HEK293T (cell line): ENCODE data around the gene SENP5.

Experiments used
- CTCF ChIA-PET: fragments of 350-600 bp; formaldehyde crosslinking; extraction: SDS; loops from one replicate; lab custom pipeline; 2021; ENCODE audit warnings: antibody characterized with exemption, inconsistent platforms; lab: Yijun Ruan, JAX
- POLR2A ChIA-PET: fragments of 350-600 bp; formaldehyde crosslinking; extraction: SDS; loops from one replicate; lab custom pipeline; 2020; ENCODE audit warnings: antibody characterized with exemption, inconsistent platforms; lab: Yijun Ruan, JAX
- DNase-seq: peaks from one replicate; pipeline ENCODE4 v3.0.0; 2012; ENCODE audit warnings: mixed read lengths; ENCODE audit errors: extremely low spot score
- ARNT ChIP-seq: fragments of 450-650 bp; IDR thresholded peaks from 2 replicates; pipeline ENCODE4 v1.6.1; 2017; ENCODE audit warnings: mild to moderate bottlenecking
- BHLHE40 ChIP-seq: fragments of 450-650 bp; IDR thresholded peaks from 2 replicates; pipeline ENCODE4 v1.6.1; 2016; ENCODE audit warnings: mild to moderate bottlenecking, moderate library complexity, borderline replicate concordance
- CTBP1 ChIP-seq: fragments of 450-650 bp; IDR thresholded peaks from 2 replicates; pipeline ENCODE4 v1.6.1; 2016; ENCODE audit warnings: borderline replicate concordance
- ELF4 ChIP-seq: fragments of 450-650 bp; IDR thresholded peaks from 2 replicates; pipeline ENCODE4 v1.6.1; 2017; ENCODE audit warnings: antibody characterized with exemption
- FOXA1 ChIP-seq: fragments of 450-650 bp; IDR thresholded peaks from 2 replicates; pipeline ENCODE4 v1.6.1; 2016; ENCODE audit warnings: mild to moderate bottlenecking
- FOXK2 ChIP-seq: fragments of 450-650 bp; IDR thresholded peaks from 2 replicates; pipeline ENCODE4 v1.6.1; 2016; ENCODE audit warnings: mild to moderate bottlenecking
- FOXM1 ChIP-seq: fragments of 450-650 bp; IDR thresholded peaks from 2 replicates; pipeline ENCODE4 v1.6.1; 2017; ENCODE audit warnings: mild to moderate bottlenecking, borderline replicate concordance
- HDGF ChIP-seq: fragments of 450-650 bp; IDR thresholded peaks from 2 replicates; pipeline ENCODE4 v1.6.1; 2017; ENCODE audit warnings: antibody characterized with exemption, borderline replicate concordance
- L3MBTL2 ChIP-seq: fragments of 450-650 bp; conservative IDR thresholded peaks from 2 replicates; pipeline ENCODE4 v1.6.1; 2016; ENCODE audit warnings: mild to moderate bottlenecking
- LEF1 ChIP-seq: fragments of 450-650 bp; IDR thresholded peaks from 2 replicates; pipeline ENCODE4 v1.6.1; 2017; ENCODE audit warnings: mild to moderate bottlenecking, borderline replicate concordance
- NFRKB ChIP-seq: fragments of 450-650 bp; IDR thresholded peaks from 2 replicates; pipeline ENCODE4 v1.6.1; 2016; ENCODE audit warnings: mild to moderate bottlenecking, moderate library complexity
- SP1 ChIP-seq: fragments of 450-650 bp; IDR thresholded peaks from 2 replicates; pipeline ENCODE4 v1.6.1; 2017
- SUZ12 ChIP-seq: fragments of 450-650 bp; IDR thresholded peaks from 2 replicates; pipeline ENCODE4 v1.6.1; 2016; ENCODE audit warnings: mild to moderate bottlenecking
- TARDBP ChIP-seq: fragments of 450-650 bp; IDR thresholded peaks from 2 replicates; pipeline ENCODE4 v1.6.1; 2016
- ZNF384 ChIP-seq: fragments of 450-650 bp; IDR thresholded peaks from 2 replicates; pipeline ENCODE4 v1.6.1; 2016
- TF ChIP-seq, protein P1 (sequence below): fragments of 450-650 bp; IDR thresholded peaks from 2 replicates; pipeline ENCODE4 v1.6.1; 2016

SENP5 gene

DNA sequence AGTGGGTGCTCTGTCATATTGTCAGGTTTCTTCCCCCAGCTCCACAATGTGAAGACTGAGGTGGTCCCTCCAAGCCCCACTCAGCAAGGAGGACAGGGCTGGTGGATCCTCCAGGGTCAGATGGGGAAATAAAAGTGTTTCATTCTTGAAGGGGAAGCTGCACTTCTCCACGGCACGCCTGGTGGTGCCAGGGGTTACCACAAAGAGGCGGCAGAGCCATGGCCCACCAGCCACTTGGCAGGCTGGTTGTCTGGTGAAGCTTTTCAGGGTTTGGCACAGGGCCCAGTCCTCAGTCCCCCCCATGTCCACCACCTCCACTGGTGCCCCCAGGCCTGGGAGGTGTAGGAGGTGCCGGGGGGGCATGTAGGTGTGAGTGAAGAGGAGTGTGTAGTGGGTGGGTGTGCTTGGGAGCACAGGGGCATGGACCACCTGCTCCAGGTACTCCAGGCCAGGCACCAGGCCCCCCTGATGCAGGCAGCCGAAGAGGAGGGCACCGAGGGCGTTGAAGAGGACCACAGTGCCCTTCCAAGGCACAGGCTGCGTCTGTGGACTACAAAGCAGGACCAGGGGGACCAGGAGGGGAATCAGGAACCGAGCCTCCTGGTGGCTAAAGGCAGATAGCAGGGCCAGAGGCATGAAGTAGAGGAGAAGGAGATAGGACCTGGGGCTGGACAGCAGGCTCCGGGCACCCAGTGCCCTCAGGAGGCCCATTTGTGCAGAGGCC is 79.6 kb downstream of the SENP5 start:
- no peak for DNase-seq
- ChIA-PET CTCF (no interaction called here), POLR2A (no interaction called here)
- TF ChIP-seq CTBP1 (no peak), NFRKB (no peak), FOXM1 (no peak), ARNT (no peak), ZNF384 (no peak), BHLHE40 (no peak), SP1 (no peak), ELF4 (no peak), TARDBP (no peak), FOXA1 (no peak), L3MBTL2 (no peak), SUZ12 (no peak), HDGF (no peak), LEF1 (no peak), FOXK2 (no peak)
- TF ChIP-seq, protein P1, sequence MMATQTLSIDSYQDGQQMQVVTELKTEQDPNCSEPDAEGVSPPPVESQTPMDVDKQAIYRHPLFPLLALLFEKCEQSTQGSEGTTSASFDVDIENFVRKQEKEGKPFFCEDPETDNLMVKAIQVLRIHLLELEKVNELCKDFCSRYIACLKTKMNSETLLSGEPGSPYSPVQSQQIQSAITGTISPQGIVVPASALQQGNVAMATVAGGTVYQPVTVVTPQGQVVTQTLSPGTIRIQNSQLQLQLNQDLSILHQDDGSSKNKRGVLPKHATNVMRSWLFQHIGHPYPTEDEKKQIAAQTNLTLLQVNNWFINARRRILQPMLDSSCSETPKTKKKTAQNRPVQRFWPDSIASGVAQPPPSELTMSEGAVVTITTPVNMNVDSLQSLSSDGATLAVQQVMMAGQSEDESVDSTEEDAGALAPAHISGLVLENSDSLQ = no peak

DNA sequence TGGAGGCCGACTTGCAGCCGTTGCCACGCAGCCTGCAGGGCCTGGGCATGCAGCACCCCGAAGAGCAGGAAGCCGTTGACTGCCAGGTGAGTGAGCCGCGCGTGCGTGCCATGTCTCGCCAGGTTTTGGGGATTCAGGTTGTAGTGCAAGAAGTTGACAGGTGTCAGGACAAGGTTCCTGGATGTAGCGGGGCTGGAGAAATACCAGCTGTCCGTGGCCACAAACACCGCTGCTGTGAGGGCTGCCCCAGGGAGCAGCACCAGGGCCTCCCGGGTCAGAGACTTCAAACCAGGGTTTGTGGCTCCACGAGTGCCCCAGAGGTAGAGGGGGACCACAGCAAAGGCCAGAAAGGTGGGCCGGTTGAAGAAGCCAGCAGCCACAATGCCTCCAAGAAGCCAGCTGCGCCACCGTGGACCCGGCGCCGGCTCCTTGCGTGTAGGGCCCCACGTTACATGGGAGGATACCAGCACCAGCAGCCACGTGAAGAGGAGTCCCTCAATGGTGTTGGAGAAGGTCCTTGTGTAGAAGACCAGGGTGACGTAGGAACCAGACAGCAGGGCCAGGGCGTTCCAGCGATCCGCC is 80.2 kb downstream of the SENP5 start:
- ChIA-PET POLR2A (no interaction called here), CTCF (no interaction called here)
- TF ChIP-seq ARNT (no peak), ZNF384 (no peak), CTBP1 (no peak), SP1 (no peak)
- TF ChIP-seq, protein P1 = no peak
- no peak for DNase-seq

DNA sequence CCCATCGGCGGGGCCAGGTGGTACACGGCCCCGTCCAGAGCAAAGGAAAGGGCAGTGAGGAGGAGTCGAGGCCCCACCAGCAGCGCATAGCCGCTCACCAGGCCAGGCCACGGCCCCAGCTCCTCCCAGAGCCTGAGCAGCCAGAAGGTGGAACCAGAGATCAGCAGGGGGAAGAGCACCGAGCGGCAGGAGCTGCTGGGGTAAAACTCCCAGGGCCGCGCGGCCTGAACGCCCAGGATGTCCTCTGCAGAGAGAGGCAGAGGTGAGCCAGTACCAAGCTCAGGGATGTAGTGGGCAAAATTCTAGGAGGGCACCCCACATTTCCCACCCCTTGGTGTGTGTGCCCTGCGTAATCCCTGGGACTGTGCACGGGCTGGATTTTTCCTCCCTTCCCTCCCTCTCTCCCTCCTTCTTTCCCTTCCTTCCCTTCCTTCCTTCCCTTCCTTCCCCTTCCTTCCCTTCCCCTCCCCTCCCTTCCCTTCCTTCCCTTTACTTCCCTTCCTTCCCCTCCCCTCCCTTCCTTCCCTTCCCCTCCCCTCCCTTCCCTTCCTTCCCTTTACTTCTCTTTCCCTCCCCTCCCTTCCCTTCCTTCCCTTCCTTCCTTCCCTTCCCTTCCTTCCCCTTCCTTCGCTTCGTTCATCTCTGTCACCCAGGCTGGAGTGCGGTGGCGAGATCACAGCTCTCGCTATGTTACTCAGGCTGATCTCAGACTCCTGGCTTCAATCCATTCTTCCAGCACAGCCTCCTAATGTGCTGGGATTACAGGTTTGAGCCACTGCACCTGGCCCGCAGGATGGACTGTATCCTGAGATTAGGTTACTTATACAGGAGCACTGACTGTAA is 80.9 kb downstream of the SENP5 start:
- POLR2A ChIA-PET = no interaction called here
- TF ChIP-seq HDGF (no peak), NFRKB (no peak), ARNT (no peak), BHLHE40 (no peak), SUZ12 (no peak), L3MBTL2 (no peak), FOXK2 (no peak), TARDBP (no peak), CTBP1 (no peak), ZNF384 (no peak), LEF1 (no peak), FOXA1 (no peak), FOXM1 (no peak), ELF4 (no peak), SP1 (no peak)
- TF ChIP-seq, protein P1 = no peak
- peak; percentile 21 for DNase-seq
- CTCF ChIA-PET = no interaction called here

DNA sequence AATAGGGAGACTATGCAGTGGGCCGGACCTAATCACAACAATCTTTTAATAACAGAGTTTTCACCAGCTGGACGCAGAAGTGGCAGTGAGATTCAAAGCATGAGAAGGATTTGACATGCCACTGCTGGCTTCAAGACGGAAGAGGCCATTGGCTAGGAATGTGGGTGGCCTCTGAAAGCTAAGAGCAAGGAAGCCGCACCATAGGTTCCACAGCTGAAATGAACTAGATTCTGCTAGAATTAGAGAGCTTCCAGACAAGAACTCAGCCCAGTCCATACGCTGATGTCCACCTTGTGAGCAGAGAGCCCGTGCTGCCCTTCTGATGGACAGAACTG is 81.5 kb downstream of the SENP5 start:
- CTCF ChIA-PET = no interaction called here
- no peak for DNase-seq
- POLR2A ChIA-PET = no interaction called here
- TF ChIP-seq ELF4 = no peak
- TF ChIP-seq FOXA1 = no peak
- no peak for TF ChIP-seq CTBP1
- TF ChIP-seq, protein P1 = no peak
- TF ChIP-seq FOXK2 = no peak
- TF ChIP-seq ARNT = no peak
- TF ChIP-seq BHLHE40 = no peak
- no peak for TF ChIP-seq L3MBTL2
- TF ChIP-seq SUZ12 = no peak
- TF ChIP-seq NFRKB = no peak
- TF ChIP-seq SP1 = no peak
- no peak for TF ChIP-seq ZNF384

DNA sequence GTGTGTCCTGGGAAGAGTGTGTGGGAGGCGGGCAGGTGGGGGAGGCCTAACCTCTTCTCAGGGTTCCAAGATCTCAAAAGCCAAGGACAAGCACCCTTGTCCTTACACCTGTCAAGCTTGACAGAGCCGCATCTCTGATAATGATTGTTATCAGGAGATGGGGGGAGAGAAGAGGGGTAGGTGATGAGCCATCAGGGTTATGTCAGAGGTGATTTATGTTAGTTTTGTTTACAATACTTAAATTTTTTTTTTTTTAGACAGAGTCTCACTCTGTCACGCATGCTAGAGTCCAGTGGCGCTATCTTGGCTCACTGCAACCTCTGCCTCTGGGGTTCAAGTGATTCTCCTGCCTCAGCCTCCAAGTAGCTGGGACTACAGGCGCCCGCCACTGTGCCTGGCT is 82.0 kb downstream of the SENP5 start:
- no peak for DNase-seq
- ChIA-PET POLR2A (no interaction called here), CTCF (no interaction called here)
- TF ChIP-seq FOXM1 = no peak
- TF ChIP-seq L3MBTL2 = no peak
- no peak for TF ChIP-seq CTBP1
- no peak for TF ChIP-seq SP1
- TF ChIP-seq ZNF384 = no peak
- TF ChIP-seq, protein P1 = no peak
- TF ChIP-seq TARDBP = no peak
- no peak for TF ChIP-seq LEF1
- no peak for TF ChIP-seq NFRKB
- TF ChIP-seq BHLHE40 = no peak
- no peak for TF ChIP-seq FOXK2
- no peak for TF ChIP-seq FOXA1
- TF ChIP-seq ARNT = no peak
- TF ChIP-seq SUZ12 = no peak
- TF ChIP-seq HDGF = no peak
- no peak for TF ChIP-seq ELF4
